ENCODE measurements around the gene MRPL46. TPM values are rescaled to one million over a fixed set of nuclear protein-coding genes. Genes with fewer than 3 reads are reported as not detected.

Gene MRPL46
- total and polyA plus RNA-seq, 2 of the 13 experiments (the other 11 are each of a cell fraction or from before 2014, with no cell fraction given) = 62.9 to 79.2 TPM

DNA sequence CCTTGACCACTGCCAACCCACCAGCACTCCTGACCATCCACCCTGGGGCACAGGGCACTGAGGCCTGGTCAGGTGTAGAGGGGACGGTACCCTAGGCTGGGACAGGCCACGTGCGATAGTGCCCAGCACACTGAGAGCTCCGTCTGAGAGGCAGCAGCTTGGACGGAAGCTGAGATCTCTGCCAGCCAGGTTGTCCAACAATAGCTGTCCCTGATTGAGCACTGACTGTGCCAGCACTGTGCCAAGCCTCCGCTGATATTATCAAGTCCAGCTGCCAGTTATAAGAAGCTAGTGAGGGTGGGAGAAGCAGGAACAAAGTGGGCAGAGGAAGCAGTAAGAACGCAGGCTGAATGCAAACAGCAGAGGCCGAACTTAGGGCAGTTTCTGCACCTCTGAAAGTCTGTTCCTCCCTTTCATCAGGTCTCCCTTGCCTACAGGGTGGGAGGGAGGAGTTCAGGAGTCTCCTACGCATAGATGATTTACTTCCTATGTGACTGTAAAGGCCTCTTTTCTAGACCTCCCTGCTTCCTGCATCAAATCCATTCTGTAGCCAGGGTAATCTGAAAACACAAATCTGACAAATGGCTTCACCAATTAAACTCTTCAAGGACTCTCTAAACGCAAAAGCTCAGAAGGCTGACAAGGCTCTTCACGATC, 30.0 kb upstream of the MRPL46 start:
- Histone ChIP-seq H3K4me1 (ENCODE audit: insufficient read depth, low read length) (peaks cover 16% of the 10 kb centered on the region), H2AFZ (ENCODE audit: low read length) (no peak overlapping the region), H3K27me3 (ENCODE audit: control insufficient read depth in 1 of 2, insufficient read depth in 2 of 2, low read length in 2 of 2) (no peaks in the 10 kb centered on the region), H3K27ac (ENCODE audit: extremely low read length, insufficient read depth, low read length) (no peak overlapping the region), H3K4me3 (replicated peaks in 1 of 3; ENCODE audit: insufficient read depth in 1 of 3, low read depth in 2 of 3, low read length in 3 of 3) (no peak overlapping the region), H3K36me3 (replicated peaks in 1 of 2; ENCODE audit: control insufficient read depth in 1 of 2, insufficient read depth in 2 of 2, low read length in 2 of 2) (no peaks in the 10 kb centered on the region), H3K9ac (ENCODE audit: insufficient read depth, low read depth, low read length) (no peak overlapping the region), H3K4me2 (ENCODE audit: low read depth, low read length) (no peak overlapping the region), H4K20me1 (ENCODE audit: insufficient read depth, low read length) (no peaks in the 10 kb centered on the region), H3K9me3 (ENCODE audit: low read length) (no peaks in the 10 kb centered on the region), H3K79me2 (ENCODE audit: insufficient read depth, low read length) (no peaks in the 10 kb centered on the region)
- in situ Hi-C loops (cut with HindIII; ENCODE audit: extremely low pct_ligation_motif_present, low pct_unique_long_range_greater_than_20kb) (no loop called here), intact Hi-C loops (cut with micrococcal nuclease; ENCODE audit: unreplicated experiment) (no loop called here)
- DNase-seq (ENCODE audit: low spot score) (no peak), FAIRE-seq (no peak), ATAC-seq (peak; percentile 27; the same call in 2 of the 3 replicates)
- no peak for TF ChIP-seq ZNF790 (CRISPR knock-in tag; IDR thresholded peaks at IDR 0.05; ENCODE audit: borderline replicate concordance)
- TF ChIP-seq ZBTB7A (CRISPR knock-in tag; IDR thresholded peaks at IDR 0.05) = no peak
- no peak for TF ChIP-seq HNRNPLL (IDR thresholded peaks at IDR 0.05; ENCODE audit: low read depth, low read length, poor library complexity, severe bottlenecking)
- TF ChIP-seq ZNF766 (CRISPR knock-in tag; IDR thresholded peaks at IDR 0.05; ENCODE audit: borderline replicate concordance) = no peak
- TF ChIP-seq, protein P1, sequence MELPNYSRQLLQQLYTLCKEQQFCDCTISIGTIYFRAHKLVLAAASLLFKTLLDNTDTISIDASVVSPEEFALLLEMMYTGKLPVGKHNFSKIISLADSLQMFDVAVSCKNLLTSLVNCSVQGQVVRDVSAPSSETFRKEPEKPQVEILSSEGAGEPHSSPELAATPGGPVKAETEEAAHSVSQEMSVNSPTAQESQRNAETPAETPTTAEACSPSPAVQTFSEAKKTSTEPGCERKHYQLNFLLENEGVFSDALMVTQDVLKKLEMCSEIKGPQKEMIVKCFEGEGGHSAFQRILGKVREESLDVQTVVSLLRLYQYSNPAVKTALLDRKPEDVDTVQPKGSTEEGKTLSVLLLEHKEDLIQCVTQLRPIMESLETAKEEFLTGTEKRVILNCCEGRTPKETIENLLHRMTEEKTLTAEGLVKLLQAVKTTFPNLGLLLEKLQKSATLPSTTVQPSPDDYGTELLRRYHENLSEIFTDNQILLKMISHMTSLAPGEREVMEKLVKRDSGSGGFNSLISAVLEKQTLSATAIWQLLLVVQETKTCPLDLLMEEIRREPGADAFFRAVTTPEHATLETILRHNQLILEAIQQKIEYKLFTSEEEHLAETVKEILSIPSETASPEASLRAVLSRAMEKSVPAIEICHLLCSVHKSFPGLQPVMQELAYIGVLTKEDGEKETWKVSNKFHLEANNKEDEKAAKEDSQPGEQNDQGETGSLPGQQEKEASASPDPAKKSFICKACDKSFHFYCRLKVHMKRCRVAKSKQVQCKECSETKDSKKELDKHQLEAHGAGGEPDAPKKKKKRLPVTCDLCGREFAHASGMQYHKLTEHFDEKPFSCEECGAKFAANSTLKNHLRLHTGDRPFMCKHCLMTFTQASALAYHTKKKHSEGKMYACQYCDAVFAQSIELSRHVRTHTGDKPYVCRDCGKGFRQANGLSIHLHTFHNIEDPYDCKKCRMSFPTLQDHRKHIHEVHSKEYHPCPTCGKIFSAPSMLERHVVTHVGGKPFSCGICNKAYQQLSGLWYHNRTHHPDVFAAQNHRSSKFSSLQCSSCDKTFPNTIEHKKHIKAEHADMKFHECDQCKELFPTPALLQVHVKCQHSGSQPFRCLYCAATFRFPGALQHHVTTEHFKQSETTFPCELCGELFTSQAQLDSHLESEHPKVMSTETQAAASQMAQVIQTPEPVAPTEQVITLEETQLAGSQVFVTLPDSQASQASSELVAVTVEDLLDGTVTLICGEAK (IDR thresholded peaks at IDR 0.05) = no peak
- TF ChIP-seq, protein P1 (CRISPR knock-in tag; IDR thresholded peaks at IDR 0.05) = no peak
- TF ChIP-seq TAF1 (CRISPR knock-in tag; IDR thresholded peaks at IDR 0.05) = no peak
- TF ChIP-seq, protein P2, sequence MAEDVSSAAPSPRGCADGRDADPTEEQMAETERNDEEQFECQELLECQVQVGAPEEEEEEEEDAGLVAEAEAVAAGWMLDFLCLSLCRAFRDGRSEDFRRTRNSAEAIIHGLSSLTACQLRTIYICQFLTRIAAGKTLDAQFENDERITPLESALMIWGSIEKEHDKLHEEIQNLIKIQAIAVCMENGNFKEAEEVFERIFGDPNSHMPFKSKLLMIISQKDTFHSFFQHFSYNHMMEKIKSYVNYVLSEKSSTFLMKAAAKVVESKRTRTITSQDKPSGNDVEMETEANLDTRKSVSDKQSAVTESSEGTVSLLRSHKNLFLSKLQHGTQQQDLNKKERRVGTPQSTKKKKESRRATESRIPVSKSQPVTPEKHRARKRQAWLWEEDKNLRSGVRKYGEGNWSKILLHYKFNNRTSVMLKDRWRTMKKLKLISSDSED (CRISPR knock-in tag; IDR thresholded peaks at IDR 0.05) = no peak
- no peak for TF ChIP-seq ELF3 (CRISPR knock-in tag; IDR thresholded peaks at IDR 0.05)
- no peak for TF ChIP-seq NCOA1 (CRISPR knock-in tag; IDR thresholded peaks at IDR 0.05)
- BruUV-seq (replicated peaks) = no TSS peak
- ChIA-PET POLR2A (interaction anchor here (0.7 kb wide), 1 partner anchor 33 kb away, joined by 3 read pairs; no protein-coding TSS in a partner anchor), CTCF (ENCODE audit: low intra/inter-chr PET ratio, low total read pairs) (no interaction called here)
- 75% methylated on average over 11 of the region's 11 CpGs for WGBS (ENCODE audit: low lambda C conversion rate)
